MCF 10A (cell line): Measurements from ENCODE around the gene AHCYL2. TPM values are rescaled to one million over a fixed set of nuclear protein-coding genes. Genes with fewer than 3 reads are reported as not detected.
"Not testable (repeated sequence)": the region's sequence is repeated elsewhere in the genome, so short reads cannot be mapped to it uniquely, and the experiment has no call there.

ENCODE experiments used
- BruUV-seq: library from RNA; stranded (reverse); fragments of 400-500 nt; replicated peaks from 2 replicates; lab custom pipeline; 2021; lab: Mats Ljungman, UMichigan
- CTCF ChIA-PET: fragments of 300-600 bp; sonication (Branson Sonifier 250); formaldehyde crosslinking; extraction: SDS; loops from one replicate; lab custom pipeline; 2021; ENCODE audit warnings: antibody characterized with exemption, inconsistent platforms; lab: Yijun Ruan, JAX
- POLR2A ChIA-PET: fragments of 300-600, 350-650 bp; sonication (Branson Sonifier 250); formaldehyde crosslinking; extraction: SDS; loops from one replicate; lab custom pipeline; 2020; ENCODE audit warnings: antibody characterized with exemption, inconsistent platforms; lab: Yijun Ruan, JAX
- DNase-seq: peaks from one replicate; pipeline ENCODE4 v3.0.0-alpha.2; 2018; ENCODE audit not compliant: unreplicated experiment
- H3K27ac Mint-ChIP-seq: one replicate; pipeline ENCODE4 v1.8.0; 2022; ENCODE audit warnings: mild to moderate bottlenecking, low read depth, mixed read lengths; ENCODE audit not compliant: unreplicated experiment
- H3K27me3 Mint-ChIP-seq: one replicate; pipeline ENCODE4 v1.8.0; 2022; ENCODE audit warnings: mixed read lengths; ENCODE audit not compliant: insufficient read depth, unreplicated experiment
- H3K36me3 Mint-ChIP-seq: one replicate; pipeline ENCODE4 v1.8.0; 2022; ENCODE audit warnings: mild to moderate bottlenecking, moderate library complexity, mixed read lengths; ENCODE audit not compliant: insufficient read depth, unreplicated experiment
- H3K4me1 Mint-ChIP-seq: one replicate; pipeline ENCODE4 v1.8.0; 2022; ENCODE audit warnings: mixed read lengths; ENCODE audit not compliant: insufficient read depth, unreplicated experiment
- H3K4me3 Mint-ChIP-seq: one replicate; pipeline ENCODE4 v1.8.0; 2022; ENCODE audit warnings: mild to moderate bottlenecking, moderate library complexity, mixed read lengths; ENCODE audit not compliant: unreplicated experiment
- H3K9me3 Mint-ChIP-seq: one replicate; pipeline ENCODE4 v1.8.0; 2022; ENCODE audit warnings: mixed read lengths; ENCODE audit not compliant: unreplicated experiment
- CTCF ChIP-seq: fragments of 200-600 bp; IDR thresholded peaks from one replicate; pipeline ENCODE4 v1.8.0; 2022; ENCODE audit warnings: antibody characterized with exemption, mild to moderate bottlenecking; ENCODE audit not compliant: unreplicated experiment
- intact Hi-C: fragments of 100-400 bp; cut with micrococcal nuclease; formaldehyde crosslinking; loops from 2 replicates; pipeline ENCODE4 v1.14.1; 2022
- total RNA-seq: library from RNA; stranded (reverse); gene quantifications from 2 replicates; pipeline ENCODE4 v1.2.3, GENCODE V29; 2022

Gene AHCYL2
- total RNA-seq, 1 experiment from 2014 or later, result 12.8 TPM

- Mint-ChIP-seq H3K4me3 (no peak overlapping the region), H3K9me3 (no peaks in the 10 kb centered on the region), H3K27ac (no peak overlapping the region), H3K27me3 (no peaks in the 10 kb centered on the region), H3K36me3 (peaks cover 16% of the 10 kb centered on the region), H3K4me1 (peaks cover 9% of the 10 kb centered on the region)
- POLR2A ChIA-PET, result interaction anchor here (0.7 kb wide), 1 partner anchor 238 kb away, joined by 3 read pairs; no protein-coding TSS in a partner anchor
- DNase-seq, result no peak
- intact Hi-C loops, result no loop called here
- no TSS peak for BruUV-seq
- CTCF ChIA-PET, result interaction anchor here (1.3 kb wide), 1 partner anchor 38 kb away, joined by 3 read pairs; no protein-coding TSS in a partner anchor
- TF ChIP-seq CTCF, result no peak
These were observed 180.7 kb downstream of the AHCYL2 start for GRCh38 chr7:129405527-129405926.

- peaks cover 13% of the 10 kb centered on the region for H3K36me3 Mint-ChIP-seq
- H3K27me3 Mint-ChIP-seq, H3K4me1 Mint-ChIP-seq, H3K27ac Mint-ChIP-seq, BruUV-seq, H3K9me3 Mint-ChIP-seq, intact Hi-C loops, DNase-seq, H3K4me3 Mint-ChIP-seq: not testable (repeated sequence)
- ChIA-PET CTCF (interaction anchor here (1.2 kb wide), 1 partner anchor 11 kb away, joined by 3 read pairs; no protein-coding TSS in a partner anchor), POLR2A (interaction anchor here (0.6 kb wide), 1 partner anchor 81 kb away, joined by 3 read pairs; no protein-coding TSS in a partner anchor)
These were observed 185.4 kb downstream of the AHCYL2 start for GRCh38 chr7:129410238-129410637.

GRCh38 chr7:129412501-129412900, 187.7 kb downstream of the AHCYL2 start:
- DNase-seq, result no peak
- Mint-ChIP-seq H3K27ac (no peak overlapping the region), H3K9me3 (no peaks in the 10 kb centered on the region), H3K36me3 (peaks cover 17% of the 10 kb centered on the region), H3K27me3 (no peaks in the 10 kb centered on the region), H3K4me3 (no peak overlapping the region), H3K4me1 (no peaks in the 10 kb centered on the region)
- CTCF ChIA-PET, result interaction anchor here (0.9 to 1.7 kb wide), 5 partner anchors 9 to 194 kb away, joined by 3 to 6 read pairs (median 4); no protein-coding TSS in a partner anchor
- intact Hi-C loops, result no loop called here
- POLR2A ChIA-PET, result interaction anchor here (0.6 kb wide), 1 partner anchor 240 kb away, joined by 3 read pairs; no protein-coding TSS in a partner anchor
- no TSS peak for BruUV-seq
- TF ChIP-seq CTCF, result no peak

- intact Hi-C loops, result no loop called here
- Mint-ChIP-seq H3K9me3 (no peaks in the 10 kb centered on the region), H3K4me3 (no peak overlapping the region), H3K27me3 (no peaks in the 10 kb centered on the region), H3K36me3 (peaks cover 17% of the 10 kb centered on the region), H3K27ac (no peak overlapping the region), H3K4me1 (no peaks in the 10 kb centered on the region)
- BruUV-seq, result no TSS peak
- POLR2A ChIA-PET, result no interaction called here
- CTCF ChIA-PET, result no interaction called here
- DNase-seq, result no peak
- TF ChIP-seq CTCF, result no peak
These were observed 192.2 kb downstream of the AHCYL2 start for GRCh38 chr7:129417073-129417472.
